GM10847 (cell line): ENCODE data around the gene DENND4A.

Experiments used
- POLR2A ChIP-seq: IDR thresholded peaks from 2 replicates; pipeline ENCODE4 v1.6.1; 2011; ENCODE audit not compliant: insufficient read length; ENCODE audit errors: extremely low read depth

Gene DENND4A

DNA sequence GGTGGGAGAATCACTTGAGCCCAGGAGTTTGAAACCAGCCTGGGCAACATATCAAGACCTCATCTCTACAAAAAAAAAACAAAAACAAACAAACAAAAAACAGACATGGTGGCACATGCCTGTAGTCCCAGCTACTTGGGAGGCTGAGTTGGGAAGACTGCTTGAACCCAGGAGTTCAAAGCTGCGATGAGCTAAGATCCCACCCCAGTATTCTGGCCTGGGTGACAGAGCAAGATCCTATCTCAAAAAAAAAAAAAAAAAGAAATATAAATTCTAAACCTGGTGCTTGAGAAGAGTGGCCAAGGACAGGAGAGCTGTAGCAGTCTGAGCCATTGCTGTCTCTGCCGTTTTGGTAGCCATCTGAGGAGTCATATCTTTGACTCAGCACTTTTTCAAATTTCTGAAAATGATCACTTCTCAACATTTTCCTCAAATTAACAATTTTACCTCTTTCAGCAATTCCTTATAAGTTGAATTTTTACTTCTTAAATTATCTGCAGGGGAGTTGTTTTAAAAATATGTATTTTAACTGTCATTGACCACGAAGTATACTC lies 3.6 kb upstream of the DENND4A start:
- TF ChIP-seq POLR2A = no peak

GRCh38 chr15:65793818-65794104 lies 1.7 kb upstream of the DENND4A start:
- no peak for TF ChIP-seq POLR2A

DNA sequence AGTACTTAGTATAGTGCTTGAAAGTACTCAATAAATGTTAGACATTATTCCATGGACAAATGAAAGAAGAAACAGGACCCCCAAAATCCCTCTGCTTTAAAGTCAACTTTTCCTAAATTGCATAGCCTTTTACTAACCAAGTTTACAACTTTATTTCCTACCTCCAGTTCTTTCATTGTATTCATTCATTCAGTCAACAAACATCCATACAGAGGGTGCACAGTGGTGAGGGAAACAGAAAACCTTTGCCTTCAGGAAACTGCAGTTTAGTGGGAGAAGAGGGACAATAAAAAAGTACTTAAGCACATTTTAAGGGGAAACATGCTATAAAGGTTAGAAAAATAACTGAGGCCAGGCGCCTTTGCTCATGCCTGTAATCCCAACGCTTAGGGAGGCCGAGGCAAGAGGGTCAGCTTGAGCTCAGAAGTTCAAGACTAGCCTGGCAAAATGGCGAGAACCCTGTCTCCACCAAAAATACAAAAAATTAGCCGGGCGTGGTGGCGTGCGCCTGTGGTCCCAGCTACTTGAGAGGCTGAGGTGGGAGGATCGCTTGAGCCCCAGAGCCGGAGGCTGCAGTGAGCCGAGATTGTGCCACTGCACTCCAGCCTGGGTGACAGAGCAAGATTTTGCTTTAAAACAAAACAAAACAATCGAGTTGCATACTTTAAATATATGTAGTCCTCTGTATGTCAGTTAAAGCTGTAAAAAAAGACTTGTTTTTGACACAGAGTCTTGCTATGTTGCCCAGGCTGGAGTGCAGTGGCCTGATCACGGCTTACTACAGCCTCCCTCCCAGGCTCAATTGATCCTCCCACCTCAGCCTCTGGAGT lies 1.1 kb upstream of the DENND4A start:
- TF ChIP-seq POLR2A = no peak

DNA sequence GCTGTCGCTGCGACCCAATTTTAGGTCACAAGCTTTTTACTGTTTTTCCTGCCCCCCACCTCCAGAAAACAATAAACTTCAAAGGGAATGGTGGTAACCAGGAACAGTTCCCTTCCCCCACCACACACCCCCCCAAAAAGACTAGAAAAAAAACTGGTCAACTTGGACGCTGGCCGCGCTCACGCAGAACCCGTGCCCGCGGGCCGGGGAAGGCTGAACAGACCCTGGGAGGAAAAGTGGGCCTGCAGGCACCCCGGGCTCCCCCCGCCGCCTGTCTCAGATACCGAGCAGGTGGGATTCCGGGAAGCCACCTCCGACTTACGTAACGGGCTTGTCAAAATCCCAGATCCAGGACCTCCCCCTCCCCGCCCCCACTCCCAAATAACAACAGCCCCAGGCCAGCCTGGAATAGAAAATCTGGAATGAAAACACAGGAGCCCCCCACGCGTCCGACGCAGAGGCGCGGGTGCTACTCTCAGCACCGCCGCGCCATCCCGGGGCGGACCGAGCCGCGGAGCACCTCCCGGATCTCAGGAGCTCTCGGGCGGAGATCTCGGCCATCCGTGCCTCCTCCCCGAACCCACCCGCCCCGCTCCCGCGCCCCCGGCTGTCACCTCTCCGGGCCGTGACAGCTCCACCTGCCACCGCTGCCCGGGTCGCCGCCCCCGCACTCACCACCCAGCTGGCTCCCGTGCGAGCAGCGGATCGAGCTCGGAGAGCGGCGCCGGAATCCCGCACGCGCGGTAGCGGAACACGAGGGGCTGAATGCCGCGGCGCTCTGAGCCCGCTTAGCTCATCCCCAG lies 557 bp downstream of the DENND4A start:
- peak; percentile 49 for TF ChIP-seq POLR2A

DNA sequence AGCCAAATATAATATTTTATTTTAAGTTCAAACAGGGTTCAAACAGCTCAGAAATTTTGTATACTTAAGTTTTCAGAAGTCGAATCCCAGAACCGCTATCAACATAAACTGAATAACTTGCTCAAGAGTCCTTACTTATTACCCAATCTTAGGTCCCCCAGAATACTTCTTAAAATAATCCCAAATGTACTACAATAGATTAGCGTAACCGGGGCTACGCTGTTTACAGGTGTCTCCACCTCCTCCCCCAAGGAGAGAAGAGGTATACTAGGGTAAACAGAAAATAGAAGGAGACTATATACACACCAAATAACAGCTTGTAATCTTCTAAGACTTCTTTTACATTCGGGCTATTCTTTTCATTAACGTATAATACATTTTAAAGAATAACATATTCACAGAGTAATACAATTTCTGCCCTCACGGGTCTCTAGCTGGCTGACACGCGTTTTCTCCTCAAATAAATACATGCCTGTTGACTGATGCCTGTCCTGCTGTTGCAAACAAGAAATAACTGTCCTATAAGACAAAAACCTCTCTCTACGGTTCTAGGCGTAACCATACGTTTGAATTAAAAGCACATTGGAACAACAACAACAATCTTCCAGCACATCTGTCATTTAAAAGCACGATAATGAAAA lies 1.3 kb downstream of the DENND4A start:
- TF ChIP-seq POLR2A = no peak

DNA sequence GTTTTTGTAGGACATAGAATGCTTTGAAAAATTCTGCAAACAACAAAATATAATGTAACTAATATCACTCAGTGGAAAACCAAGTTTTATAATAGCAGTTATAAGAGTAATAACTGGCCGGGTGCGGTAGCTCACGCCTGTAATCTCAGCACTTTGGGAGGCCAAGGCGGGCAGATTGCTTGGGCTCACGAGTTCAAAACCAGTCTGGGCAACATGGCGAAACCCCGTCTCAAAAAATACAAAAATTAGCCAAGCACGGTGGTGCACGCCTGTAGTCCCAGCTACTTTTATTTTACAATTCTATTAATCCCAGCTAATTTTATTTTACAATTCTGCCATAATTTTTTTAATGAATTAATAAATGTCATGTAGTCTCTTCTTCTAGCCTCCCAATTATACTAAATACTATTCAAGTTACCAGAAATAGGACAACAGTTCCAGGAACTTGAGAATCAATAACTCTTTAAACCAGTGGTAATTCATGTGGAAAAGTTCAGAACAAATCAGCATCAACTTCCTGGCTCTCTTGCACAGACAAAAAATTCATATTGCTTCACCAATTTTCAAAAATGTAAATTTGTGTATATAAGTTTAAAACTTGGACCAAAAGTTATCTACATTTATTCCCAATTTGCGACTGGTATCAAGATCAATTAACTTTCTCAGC lies 2.2 kb downstream of the DENND4A start:
- no peak for TF ChIP-seq POLR2A

DNA sequence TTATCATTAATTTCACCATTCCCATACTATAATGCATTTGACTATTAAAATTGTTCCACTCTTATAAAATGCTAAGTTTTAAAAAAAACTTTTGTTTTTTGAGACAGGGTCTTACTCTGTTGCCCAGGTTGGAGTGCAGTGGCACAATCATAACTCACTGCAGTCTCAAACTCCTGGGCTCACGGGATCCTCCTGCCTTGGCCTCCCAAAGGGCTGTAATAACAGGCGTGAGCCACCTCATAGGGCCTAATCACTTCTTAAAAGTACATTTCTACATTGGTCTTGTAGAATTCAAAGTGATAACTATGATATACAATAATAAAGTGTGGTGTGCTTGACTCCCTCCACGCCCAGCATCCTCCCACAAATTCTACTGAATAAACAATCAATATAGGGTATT lies 3.0 kb downstream of the DENND4A start:
- no peak for TF ChIP-seq POLR2A

DNA sequence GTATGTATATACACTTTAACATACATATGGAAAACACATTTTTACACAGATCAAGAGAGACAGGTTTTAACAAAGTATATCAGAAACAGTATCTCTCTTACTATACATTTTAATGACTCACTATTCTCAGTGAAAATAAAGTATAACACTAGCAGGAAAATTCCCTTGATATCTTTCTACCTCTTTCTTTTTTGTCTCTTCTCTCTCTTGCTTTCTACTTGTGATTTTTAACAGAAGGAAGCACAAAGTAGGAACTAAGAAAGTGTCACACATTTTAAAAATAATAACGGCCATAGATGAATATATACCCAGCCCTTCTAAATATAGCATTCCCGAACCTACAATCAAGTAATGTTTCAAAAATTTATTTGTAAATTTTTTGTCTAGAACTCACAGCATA lies 4.8 kb downstream of the DENND4A start:
- TF ChIP-seq POLR2A = no peak

DNA sequence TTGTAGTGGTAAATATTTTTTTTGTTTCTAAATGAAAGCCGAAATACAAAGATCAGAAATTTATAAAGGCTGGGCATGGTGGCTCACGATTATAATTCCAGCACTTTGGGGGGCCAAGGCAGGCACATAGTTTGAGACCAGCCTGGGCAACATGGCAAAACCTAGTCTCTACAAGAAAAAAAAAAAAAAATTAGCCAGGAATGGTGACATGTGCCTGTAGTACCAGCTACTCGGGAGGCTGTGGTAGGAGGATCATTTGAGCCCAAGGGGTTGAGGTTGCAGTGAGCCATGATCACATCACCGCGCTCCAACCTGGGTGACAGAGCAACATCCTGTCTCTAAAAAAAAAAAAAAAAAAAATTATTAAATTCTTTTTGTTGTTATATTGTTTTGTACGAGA lies 6.9 kb downstream of the DENND4A start:
- no peak for TF ChIP-seq POLR2A

DNA sequence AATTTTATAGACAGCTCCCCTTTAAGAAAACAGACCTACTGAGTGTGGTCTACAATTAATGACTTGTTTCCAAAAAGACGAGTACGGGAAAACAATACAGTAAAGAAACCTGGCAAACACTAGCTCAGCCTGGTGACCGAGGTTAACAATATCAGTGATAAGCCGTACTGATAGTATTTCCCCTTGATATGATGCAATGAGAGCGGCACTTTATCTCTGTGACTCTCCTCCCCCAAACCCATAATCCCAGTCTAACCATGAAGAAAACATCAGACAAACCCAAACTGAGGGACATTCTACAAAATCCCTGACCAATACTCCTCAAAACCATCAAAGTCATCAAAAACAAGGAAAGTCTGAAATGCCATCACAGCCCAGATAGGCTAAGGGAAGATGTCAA lies 8.2 kb downstream of the DENND4A start:
- no peak for TF ChIP-seq POLR2A

DNA sequence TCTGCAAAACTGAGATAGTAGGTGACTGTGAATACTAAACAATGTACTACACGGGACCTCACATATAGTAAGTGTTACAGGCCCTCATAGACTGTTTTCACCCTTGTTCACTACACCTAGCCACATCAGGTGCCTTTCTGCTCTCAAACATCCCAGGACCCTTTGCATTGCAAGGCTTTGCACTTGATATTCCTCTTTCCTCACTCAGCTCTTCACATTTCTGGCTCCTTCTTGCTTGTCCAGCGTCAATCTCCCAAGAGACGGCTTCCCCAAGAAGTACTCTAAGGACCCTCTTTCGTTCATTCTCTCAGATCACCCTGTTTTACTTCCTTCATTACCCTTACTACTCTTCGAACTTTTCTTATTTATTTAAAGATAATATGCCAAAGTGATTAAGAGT lies 10.0 kb downstream of the DENND4A start:
- no peak for TF ChIP-seq POLR2A

DNA sequence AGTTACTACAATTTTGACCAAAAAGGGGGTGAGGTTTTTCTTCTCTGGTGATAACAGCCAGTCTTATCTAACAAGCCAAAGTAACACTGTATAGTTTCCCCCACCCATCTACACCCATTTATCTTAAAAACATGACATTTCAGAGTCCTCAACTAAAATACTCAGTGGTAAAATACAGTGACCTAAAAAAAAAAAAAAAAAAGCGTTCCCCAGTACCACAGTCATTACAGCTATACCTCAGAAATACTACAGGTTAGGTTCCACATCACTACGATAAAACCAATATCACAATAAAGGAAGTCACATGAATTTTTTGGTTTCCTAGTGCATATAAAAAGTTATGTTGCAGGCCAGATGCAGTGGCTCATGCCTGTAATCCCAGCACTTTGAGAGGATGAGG lies 13.8 kb downstream of the DENND4A start:
- TF ChIP-seq POLR2A = no peak

DNA sequence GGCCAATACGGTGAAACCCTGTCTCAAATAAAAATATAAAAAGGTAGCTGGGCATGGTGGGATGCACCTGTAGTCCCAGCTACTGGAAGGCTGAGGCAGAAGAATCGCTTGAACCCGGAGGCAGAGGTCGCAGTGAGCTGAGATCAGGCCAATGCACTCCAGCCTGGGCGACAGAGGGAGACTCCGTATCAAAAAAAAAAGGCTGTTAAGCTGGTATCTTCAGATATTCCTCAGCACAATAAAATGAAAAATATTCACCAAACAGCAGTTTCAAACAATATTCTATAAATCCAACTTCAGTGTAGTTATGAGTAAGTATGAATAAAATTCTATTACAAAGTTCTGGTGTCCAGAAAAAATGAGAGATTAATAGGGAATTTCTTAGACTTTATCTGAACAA lies 14.2 kb downstream of the DENND4A start:
- TF ChIP-seq POLR2A = no peak

DNA sequence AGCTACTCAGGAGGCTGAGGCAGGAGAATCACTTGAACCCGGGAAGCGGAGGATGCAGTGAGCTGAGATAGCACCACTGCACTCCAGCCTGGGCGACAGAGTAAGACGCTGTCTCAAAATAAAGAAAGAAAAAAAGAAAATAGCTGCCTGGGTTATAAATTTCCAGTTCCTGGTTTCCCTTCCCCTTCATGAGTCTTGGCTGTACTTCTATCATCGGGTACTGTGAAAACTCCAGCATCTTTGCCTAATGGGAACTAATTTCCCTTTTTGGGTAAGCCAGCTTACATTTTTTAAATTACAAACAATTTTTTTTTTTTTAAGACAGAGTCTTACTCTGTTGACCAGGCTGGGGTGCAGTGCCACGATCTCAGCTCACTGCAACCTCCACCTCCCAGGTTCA lies 15.0 kb downstream of the DENND4A start:
- TF ChIP-seq POLR2A = no peak

DNA sequence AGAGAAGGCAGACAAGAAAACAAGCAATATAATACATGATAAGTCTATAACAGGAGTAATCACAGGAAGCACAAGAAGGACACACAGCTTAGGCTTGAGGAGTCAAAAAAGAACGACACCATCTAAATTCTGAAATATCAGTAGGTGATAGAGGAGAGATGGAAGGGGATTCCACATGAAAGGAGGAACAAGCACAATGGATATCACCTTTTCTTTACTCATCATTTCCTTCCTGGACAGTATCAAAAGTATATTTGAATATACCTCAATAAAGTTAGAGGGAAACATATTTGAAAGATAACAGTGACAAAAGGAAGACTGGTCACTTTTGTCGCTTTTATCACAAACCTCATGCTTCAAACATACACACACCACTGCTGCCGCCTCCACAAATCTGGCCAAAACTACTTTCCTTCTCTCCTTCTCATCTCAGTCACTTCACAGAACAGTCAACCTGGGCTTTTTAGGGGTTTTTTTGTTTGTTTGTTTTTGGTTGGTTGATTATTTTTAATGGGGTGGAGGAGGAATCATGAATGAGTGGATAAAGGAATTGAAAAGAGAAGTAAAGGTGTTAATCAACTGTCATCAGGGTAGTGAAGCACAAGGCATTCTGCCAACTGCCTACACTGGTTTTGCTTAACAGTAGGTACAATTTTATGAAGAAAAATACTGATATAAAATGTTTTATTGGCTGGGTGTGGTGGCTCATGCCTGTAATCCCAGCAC lies 18.5 kb downstream of the DENND4A start:
- TF ChIP-seq POLR2A = no peak
